Measurements from ENCODE around the gene RGMB.

The RGMB gene

DNA sequence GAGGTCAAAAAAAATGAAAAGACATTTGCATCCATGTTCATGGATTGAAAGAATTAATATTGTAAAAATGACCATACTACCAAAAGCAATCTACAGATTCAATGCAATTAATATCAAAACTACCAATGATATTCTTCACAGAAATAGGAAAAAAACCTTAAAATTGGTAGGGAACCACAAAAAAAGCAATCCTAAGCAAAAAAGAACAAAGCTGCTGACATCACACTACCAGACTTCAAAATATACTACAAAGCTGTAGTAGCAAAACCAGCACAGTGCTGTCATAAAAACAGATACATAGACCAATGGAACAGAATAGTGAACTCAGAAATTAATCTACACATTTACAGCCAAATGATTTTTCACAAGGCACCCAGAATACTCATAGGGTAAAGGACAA lies 34.3 kb downstream of the RGMB start:
- H3K4me1 ChIP-seq (ENCODE audit: control insufficient read depth, insufficient read depth, low read length), result no peaks in the 10 kb centered on the region
- H3K27me3 ChIP-seq (ENCODE audit: control insufficient read depth, insufficient read depth, low read length), result no peaks in the 10 kb centered on the region
- no peaks in the 10 kb centered on the region for H3K9me3 ChIP-seq (ENCODE audit: control insufficient read depth, insufficient read depth, low read length)
- H3K36me3 ChIP-seq (ENCODE audit: control insufficient read depth, insufficient read depth, low read length), result no peaks in the 10 kb centered on the region
- no peak overlapping the region for H3K9ac ChIP-seq (ENCODE audit: low read depth, low read length)
- no peak overlapping the region for H3K4me3 ChIP-seq (ENCODE audit: low read depth, low read length)

DNA sequence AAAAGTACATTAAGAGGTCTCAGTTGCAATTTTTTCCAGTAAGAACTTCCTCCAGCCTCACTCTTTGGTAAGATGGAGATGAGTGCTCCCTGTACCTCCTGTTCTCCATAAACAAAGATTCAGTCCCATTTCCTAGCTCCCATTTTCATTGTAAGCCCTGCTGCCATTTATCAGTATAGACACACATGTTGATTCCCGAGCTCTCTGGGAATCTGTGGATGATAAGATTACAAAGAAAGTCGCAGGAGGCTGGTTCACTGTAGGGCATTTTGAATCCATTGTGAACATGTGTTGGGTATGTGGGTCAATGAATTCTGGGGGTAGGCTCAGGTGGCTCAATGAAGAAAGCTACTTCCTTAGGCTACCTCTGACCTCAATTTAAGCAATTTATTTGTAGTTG lies 36.7 kb downstream of the RGMB start:
- Histone ChIP-seq H3K9me3 (ENCODE audit: control insufficient read depth, insufficient read depth, low read length) (no peaks in the 10 kb centered on the region), H3K4me1 (ENCODE audit: control insufficient read depth, insufficient read depth, low read length) (no peaks in the 10 kb centered on the region), H3K27me3 (ENCODE audit: control insufficient read depth, insufficient read depth, low read length) (no peaks in the 10 kb centered on the region), H3K4me3 (ENCODE audit: low read depth, low read length) (no peak overlapping the region), H3K9ac (ENCODE audit: low read depth, low read length) (no peak overlapping the region), H3K36me3 (ENCODE audit: control insufficient read depth, insufficient read depth, low read length) (no peaks in the 10 kb centered on the region)

DNA sequence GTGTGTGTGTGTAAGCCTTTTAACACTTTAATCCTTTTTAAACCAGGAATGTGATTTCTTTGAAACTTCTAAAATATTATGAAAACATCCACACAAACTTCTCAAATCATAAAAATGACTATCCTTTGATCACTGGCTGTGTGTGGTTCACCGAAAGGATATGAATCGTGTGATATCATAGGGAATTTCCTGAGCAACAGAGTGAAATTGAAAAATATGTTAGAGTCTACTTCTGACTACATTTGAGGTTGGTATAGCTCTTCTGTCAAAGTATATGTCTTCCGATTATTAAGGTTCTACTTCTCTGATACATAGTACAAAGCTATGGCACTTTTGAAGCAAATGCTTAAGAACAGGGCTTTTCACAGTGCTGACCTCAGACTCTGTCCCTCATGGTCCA lies 40.3 kb downstream of the RGMB start:
- Histone ChIP-seq H3K36me3 (ENCODE audit: control insufficient read depth, insufficient read depth, low read length) (no peaks in the 10 kb centered on the region), H3K9ac (ENCODE audit: low read depth, low read length) (no peak overlapping the region), H3K4me3 (ENCODE audit: low read depth, low read length) (no peak overlapping the region), H3K27me3 (ENCODE audit: control insufficient read depth, insufficient read depth, low read length) (no peaks in the 10 kb centered on the region), H3K9me3 (ENCODE audit: control insufficient read depth, insufficient read depth, low read length) (no peaks in the 10 kb centered on the region), H3K4me1 (ENCODE audit: control insufficient read depth, insufficient read depth, low read length) (no peaks in the 10 kb centered on the region)

DNA sequence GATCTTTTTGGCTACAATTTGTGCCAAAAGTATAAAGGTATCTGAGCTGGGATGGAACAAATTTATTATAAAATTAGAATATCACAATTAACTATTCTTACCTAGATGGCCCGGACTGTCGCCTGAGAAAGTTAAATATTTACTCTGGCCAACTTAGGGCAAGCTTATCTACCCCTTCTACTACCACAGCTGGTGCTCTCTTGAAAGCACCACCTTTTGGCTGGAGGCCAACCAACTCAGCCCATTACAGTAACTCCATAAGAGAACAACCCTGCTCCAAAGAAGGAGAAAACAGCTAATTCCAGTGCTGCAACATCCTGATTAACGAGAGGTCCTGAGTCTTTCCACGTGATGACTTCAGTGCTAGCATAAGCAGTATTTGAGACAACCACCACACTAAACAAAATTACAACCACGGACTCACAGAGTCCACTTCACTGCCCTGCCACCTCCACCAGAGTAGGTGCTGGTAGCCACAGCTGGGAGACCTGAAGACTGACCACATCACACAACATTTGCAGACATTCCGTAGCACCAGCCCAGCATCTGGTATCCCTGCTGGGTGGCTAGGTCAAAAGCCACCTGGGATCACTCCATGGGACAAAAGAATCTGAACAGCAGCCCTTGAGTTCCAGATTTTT lies 43.2 kb downstream of the RGMB start:
- Histone ChIP-seq H3K9ac (ENCODE audit: low read depth, low read length) (no peak overlapping the region), H3K4me3 (ENCODE audit: low read depth, low read length) (no peak overlapping the region), H3K4me1 (ENCODE audit: control insufficient read depth, insufficient read depth, low read length) (no peaks in the 10 kb centered on the region), H3K27me3 (ENCODE audit: control insufficient read depth, insufficient read depth, low read length) (no peaks in the 10 kb centered on the region), H3K36me3 (ENCODE audit: control insufficient read depth, insufficient read depth, low read length) (no peaks in the 10 kb centered on the region), H3K9me3 (ENCODE audit: control insufficient read depth, insufficient read depth, low read length) (no peaks in the 10 kb centered on the region)

DNA sequence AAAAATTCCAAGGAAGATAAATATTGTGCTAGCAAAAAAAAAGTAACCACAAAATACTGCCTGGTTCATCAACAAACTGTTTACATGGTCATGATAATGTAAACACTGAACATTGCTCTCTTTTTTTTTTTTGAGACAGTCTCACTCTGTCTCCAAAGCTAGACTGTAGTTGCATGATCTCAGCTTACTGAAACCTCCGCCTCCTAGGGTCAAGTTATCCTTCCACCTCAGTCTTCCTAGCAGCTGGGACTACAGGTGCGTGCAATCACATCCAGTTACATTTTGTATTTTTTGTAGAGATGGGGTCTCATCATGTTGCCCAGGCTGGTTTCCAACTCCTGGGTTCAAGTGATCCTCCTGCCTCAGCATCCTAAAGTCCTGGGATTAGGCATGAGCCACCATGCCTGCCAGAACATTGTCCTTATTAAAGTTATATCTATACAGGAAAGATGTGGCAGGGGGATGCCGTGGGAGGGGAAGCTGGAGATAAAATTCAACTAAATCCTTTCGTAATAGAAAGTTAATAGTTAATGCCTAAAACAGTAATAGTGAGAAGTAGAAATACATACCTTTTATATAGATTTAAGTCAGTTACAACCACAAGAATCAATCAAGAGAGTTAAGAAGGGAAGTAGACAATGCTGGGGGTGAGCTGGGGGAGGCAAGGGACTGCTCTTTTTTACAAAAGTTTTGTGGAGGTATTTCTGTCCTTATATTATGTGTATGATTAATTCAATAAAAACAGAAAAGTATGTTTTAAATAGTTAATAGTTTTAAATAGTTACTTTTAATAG lies 52.3 kb downstream of the RGMB start:
- Histone ChIP-seq H3K9ac (ENCODE audit: low read depth, low read length) (no peak overlapping the region), H3K4me1 (ENCODE audit: control insufficient read depth, insufficient read depth, low read length) (peaks cover 5% of the 10 kb centered on the region), H3K9me3 (ENCODE audit: control insufficient read depth, insufficient read depth, low read length) (no peaks in the 10 kb centered on the region), H3K36me3 (ENCODE audit: control insufficient read depth, insufficient read depth, low read length) (no peaks in the 10 kb centered on the region), H3K27me3 (ENCODE audit: control insufficient read depth, insufficient read depth, low read length) (no peaks in the 10 kb centered on the region), H3K4me3 (ENCODE audit: low read depth, low read length) (no peak overlapping the region)

DNA sequence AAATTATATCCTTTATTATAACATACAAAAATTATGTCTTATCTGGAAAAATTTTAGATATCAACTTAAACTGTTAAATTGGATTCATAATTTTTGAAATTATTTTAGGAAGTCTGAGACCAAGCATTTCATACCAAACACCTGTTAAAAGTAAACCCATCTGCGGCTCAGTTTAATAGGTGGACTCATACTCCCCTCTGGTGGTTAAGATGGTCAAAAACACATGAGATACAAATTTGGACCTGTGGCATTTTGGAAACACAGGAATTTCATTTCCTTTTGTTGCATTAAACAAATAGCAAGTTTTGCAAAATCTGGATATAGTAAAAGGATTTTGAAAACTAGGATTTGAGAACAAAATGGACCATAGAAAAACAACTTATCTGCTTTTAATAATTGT lies 53.7 kb downstream of the RGMB start:
- H3K4me3 ChIP-seq (ENCODE audit: low read depth, low read length), result no peak overlapping the region
- no peaks in the 10 kb centered on the region for H3K27me3 ChIP-seq (ENCODE audit: control insufficient read depth, insufficient read depth, low read length)
- no peaks in the 10 kb centered on the region for H3K9me3 ChIP-seq (ENCODE audit: control insufficient read depth, insufficient read depth, low read length)
- no peak overlapping the region for H3K9ac ChIP-seq (ENCODE audit: low read depth, low read length)
- no peaks in the 10 kb centered on the region for H3K36me3 ChIP-seq (ENCODE audit: control insufficient read depth, insufficient read depth, low read length)
- H3K4me1 ChIP-seq (ENCODE audit: control insufficient read depth, insufficient read depth, low read length), result peaks cover 5% of the 10 kb centered on the region

DNA sequence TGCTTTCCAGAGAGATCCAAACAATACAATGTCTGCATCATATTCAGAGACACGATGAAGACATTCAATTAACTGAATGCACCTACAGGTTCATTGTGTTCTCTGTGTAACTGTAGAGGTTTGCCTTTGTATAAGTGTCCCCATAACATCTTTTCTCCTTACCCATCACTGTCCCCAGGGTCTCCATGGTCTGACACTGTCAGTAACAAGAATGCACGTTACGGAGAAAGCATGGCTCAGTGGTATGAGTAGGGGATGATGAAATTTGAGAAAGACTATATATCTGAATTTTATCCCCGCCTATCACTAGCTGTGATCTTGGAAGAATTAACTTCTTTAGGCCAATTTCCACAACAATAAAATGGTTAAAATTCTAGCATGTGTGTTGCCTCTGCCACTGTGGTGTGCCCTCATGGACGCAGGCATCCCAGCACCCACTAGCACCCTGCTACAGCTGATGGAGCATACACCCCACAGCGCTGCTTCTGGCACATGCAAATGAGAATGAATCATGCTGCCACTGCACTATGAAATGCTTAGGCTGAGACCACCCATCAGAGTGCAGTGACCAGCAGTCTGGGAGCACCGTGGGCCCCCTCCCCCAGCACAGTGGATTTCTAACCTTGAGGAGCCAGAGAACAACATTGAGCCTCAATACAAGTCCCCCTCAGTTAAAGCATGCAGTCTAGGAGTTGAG lies 54.3 kb downstream of the RGMB start:
- Histone ChIP-seq H3K4me3 (ENCODE audit: low read depth, low read length) (no peak overlapping the region), H3K36me3 (ENCODE audit: control insufficient read depth, insufficient read depth, low read length) (no peaks in the 10 kb centered on the region), H3K9ac (ENCODE audit: low read depth, low read length) (no peak overlapping the region), H3K4me1 (ENCODE audit: control insufficient read depth, insufficient read depth, low read length) (peaks cover 5% of the 10 kb centered on the region), H3K9me3 (ENCODE audit: control insufficient read depth, insufficient read depth, low read length) (no peaks in the 10 kb centered on the region), H3K27me3 (ENCODE audit: control insufficient read depth, insufficient read depth, low read length) (no peaks in the 10 kb centered on the region)

DNA sequence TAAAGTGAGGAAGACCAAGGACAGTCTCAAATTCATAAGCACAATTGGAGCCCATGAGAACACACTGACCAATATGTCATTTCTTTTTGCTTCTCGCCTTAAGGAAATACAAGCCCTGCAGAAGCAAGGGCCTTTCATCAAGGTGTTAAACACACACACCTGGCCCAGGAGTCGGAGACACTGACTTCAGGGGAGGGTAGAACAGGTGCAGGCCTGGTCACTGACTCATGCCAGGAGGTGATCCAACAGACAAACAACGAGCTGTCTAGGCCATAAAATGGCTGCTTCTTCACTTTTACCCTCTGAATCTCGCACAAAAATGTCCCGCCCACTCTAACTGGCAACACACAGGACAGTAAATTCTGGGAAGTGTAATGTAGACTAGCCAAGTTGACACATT lies 62.7 kb downstream of the RGMB start:
- H3K9ac ChIP-seq (ENCODE audit: low read depth, low read length), result no peak overlapping the region
- no peaks in the 10 kb centered on the region for H3K27me3 ChIP-seq (ENCODE audit: control insufficient read depth, insufficient read depth, low read length)
- H3K4me3 ChIP-seq (ENCODE audit: low read depth, low read length), result no peak overlapping the region
- no peaks in the 10 kb centered on the region for H3K9me3 ChIP-seq (ENCODE audit: control insufficient read depth, insufficient read depth, low read length)
- H3K36me3 ChIP-seq (ENCODE audit: control insufficient read depth, insufficient read depth, low read length), result no peaks in the 10 kb centered on the region
- H3K4me1 ChIP-seq (ENCODE audit: control insufficient read depth, insufficient read depth, low read length), result peaks cover 4% of the 10 kb centered on the region

DNA sequence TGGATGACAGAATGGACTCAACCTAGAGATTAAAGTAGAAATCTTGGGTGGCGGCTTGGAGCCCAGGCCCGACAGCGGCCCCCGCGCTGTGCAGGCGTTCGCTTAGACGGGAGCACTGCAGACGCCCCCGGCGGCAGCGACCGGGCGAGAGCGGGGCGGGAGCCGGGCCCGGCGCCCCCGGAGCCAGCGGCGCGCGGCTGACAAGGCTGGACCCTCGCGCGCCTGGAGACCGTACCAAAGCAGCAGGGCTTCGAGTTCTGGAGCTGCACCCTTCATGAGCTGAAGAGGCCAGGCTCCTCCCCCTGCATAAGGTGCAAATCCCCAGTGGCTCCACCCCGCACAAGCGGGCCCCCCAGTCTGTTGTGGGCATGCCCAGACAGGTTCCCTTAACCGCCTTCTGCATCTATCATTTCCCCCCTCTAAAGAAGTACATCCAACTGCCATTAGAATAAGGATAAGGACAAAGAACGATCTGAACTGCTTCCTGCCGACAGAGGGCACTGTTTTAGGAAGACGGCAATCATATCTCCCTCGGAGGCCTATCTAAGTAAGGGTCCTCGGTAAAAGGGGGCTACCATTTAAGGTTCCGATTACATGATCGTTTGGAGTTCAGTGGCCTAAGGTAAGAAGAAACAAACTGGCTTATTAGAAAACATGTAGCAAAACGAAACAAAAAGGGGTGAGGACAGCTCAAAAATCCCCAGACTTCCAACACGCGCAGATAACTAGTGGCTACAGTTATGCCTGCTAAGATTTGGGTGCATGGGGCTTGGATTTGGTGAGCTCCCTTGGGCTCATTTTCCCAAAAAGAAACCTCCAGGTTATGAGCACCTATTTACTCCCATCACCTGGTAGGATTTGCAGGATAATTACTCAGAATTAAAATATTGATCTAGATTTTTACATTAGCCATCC lies 66.3 kb downstream of the RGMB start:
- Histone ChIP-seq H3K27me3 (ENCODE audit: control insufficient read depth, insufficient read depth, low read length) (no peaks in the 10 kb centered on the region), H3K9ac (ENCODE audit: low read depth, low read length) (no peak overlapping the region), H3K9me3 (ENCODE audit: control insufficient read depth, insufficient read depth, low read length) (peaks cover 7% of the 10 kb centered on the region), H3K4me1 (ENCODE audit: control insufficient read depth, insufficient read depth, low read length) (peaks cover 4% of the 10 kb centered on the region), H3K36me3 (ENCODE audit: control insufficient read depth, insufficient read depth, low read length) (no peaks in the 10 kb centered on the region), H3K4me3 (ENCODE audit: low read depth, low read length) (peak overlapping the region; percentile 18)

DNA sequence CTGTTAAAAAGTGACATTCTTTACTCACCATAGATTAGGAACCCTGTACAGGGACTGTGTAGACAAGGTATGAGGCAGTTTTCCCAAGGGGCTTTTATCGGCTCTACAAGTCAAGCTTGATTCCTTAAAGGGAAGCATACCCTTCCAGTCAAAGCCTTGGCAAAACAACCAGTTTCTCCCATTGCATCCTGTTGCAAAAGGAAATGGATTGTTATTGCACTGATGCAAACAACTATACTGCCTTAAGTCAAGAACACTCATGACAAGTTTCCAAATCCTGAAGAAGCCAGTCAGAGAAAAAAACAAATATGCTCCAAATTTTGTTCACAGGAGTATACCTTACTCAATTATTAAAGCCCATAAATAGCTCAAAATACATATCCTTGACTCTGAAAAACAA lies 67.5 kb downstream of the RGMB start:
- Histone ChIP-seq H3K36me3 (ENCODE audit: control insufficient read depth, insufficient read depth, low read length) (no peaks in the 10 kb centered on the region), H3K9ac (ENCODE audit: low read depth, low read length) (no peak overlapping the region), H3K4me1 (ENCODE audit: control insufficient read depth, insufficient read depth, low read length) (peaks cover 4% of the 10 kb centered on the region), H3K4me3 (ENCODE audit: low read depth, low read length) (no peak overlapping the region), H3K27me3 (ENCODE audit: control insufficient read depth, insufficient read depth, low read length) (no peaks in the 10 kb centered on the region), H3K9me3 (ENCODE audit: control insufficient read depth, insufficient read depth, low read length) (peaks cover 15% of the 10 kb centered on the region)

DNA sequence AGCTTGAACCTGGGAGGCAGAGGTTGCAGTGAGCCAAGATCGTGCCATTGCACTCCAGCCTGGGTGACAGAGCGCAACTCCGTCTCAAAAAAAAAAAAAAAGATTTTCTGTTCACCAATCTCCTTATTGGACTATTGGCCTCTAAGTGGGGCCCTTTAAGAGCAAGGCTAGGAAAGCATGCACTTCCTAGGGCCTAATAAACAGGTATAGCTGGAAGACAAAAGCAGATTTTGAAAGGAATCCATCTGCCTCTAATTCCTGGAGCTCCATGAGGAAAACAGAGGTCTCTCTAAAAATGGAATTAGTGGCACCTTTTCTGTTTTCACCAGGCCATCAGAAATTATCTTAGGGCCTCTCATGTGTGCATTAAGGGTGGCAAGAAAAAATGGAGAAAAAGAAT lies 70.0 kb downstream of the RGMB start:
- Histone ChIP-seq H3K9ac (ENCODE audit: low read depth, low read length) (no peak overlapping the region), H3K4me3 (ENCODE audit: low read depth, low read length) (no peak overlapping the region), H3K27me3 (ENCODE audit: control insufficient read depth, insufficient read depth, low read length) (no peaks in the 10 kb centered on the region), H3K9me3 (ENCODE audit: control insufficient read depth, insufficient read depth, low read length) (peaks cover 18% of the 10 kb centered on the region), H3K36me3 (ENCODE audit: control insufficient read depth, insufficient read depth, low read length) (no peaks in the 10 kb centered on the region), H3K4me1 (ENCODE audit: control insufficient read depth, insufficient read depth, low read length) (peaks cover 4% of the 10 kb centered on the region)
